AG09309 (cell line): Measurements from ENCODE around the gene TRO.

Experiments used
- DNase-seq: peaks from one replicate; pipeline ENCODE4 v3.0.0-alpha.2; 2010; ENCODE audit warnings: low read depth
- H3K4me3 ChIP-seq: 2 replicates; pipeline ENCODE4 v1.5.1; 2011; ENCODE audit warnings: mild to moderate bottlenecking, low read depth, low read length, moderate library complexity; ENCODE audit not compliant: control insufficient read depth
- CTCF ChIP-seq: IDR thresholded peaks from 2 replicates; pipeline ENCODE4 v1.5.1; 2011; ENCODE audit warnings: mild to moderate bottlenecking, low read depth, low read length, inconsistent platforms; ENCODE audit not compliant: insufficient read depth, control insufficient read depth; ENCODE audit errors: missing control alignments

Gene TRO

GRCh38 chrX:54933150-54933826 lies 12.7 kb downstream of the TRO start:
- TF ChIP-seq CTCF: no peak
- H3K4me3 ChIP-seq: no peak overlapping the region
- no peak for DNase-seq

DNA sequence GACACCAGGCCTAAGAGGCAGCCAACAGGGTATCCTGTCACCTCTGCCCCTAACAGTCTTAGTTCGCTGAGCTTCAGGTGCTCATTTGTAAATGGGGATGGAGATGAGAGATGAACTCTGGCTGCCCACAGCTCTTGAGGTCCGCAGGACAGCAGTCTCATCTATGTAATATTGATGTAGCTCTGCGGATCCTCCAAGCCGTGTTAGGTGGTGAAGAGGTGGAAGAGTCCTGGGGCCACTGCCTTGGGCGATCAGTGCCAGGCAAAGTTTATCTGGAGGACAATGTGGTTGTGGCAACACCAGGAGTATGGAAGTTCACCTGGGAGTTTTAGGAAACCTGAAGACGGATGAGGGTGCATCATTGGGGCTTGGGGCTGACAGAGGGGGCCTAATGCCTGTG lies 13.4 kb downstream of the TRO start:
- no peak for TF ChIP-seq CTCF
- no peak for DNase-seq
- H3K4me3 ChIP-seq: no peak overlapping the region

GRCh38 chrX:54934890-54935289 lies 14.3 kb downstream of the TRO start:
- H3K4me3 ChIP-seq: no peak overlapping the region
- no peak for DNase-seq
- TF ChIP-seq CTCF: no peak

DNA sequence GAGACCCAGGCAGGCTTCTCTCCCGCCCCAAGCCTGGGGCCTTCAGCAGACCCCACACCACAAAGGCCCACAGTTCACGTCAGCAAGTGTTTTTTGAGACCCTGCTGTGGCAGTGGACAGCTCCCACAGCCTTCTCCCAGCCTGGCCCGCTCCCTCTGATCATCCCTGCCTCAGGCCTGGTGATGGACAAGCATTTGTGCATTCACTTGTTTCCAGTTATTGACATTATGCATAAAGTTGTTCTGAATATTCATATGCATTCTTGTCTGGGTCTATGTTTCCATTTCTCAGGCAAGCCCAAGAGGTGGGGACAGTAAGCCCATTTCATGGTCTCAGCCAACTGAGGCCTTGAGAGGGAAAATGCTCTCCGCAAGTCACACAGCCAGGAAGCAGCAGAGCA lies 14.7 kb downstream of the TRO start:
- no peak for TF ChIP-seq CTCF
- DNase-seq: no peak

DNA sequence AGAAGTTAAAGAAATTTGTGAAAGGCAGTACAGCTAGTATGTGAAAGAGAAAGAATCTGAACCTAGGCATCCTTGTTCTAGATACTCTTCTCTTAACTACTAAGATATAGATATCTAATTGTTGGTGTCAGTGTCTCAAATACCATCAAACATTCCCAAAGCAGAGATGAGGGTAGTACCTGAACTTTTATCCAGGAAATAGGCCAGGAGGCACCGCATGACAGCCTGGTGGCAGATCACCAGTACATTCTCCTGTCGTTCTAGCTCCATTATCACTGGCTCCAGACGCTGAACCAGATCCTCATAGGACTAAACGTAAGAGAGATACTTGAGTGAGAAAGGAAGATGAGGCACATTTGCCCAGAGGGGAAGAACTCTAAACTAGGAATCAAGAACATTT lies 16.8 kb downstream of the TRO start:
- TF ChIP-seq CTCF: no peak
- DNase-seq: no peak
- H3K4me3 ChIP-seq: no peak overlapping the region

More for the DNA sequence above, 14.7 kb downstream of the TRO start:
- no peak overlapping the region for H3K4me3 ChIP-seq

DNA sequence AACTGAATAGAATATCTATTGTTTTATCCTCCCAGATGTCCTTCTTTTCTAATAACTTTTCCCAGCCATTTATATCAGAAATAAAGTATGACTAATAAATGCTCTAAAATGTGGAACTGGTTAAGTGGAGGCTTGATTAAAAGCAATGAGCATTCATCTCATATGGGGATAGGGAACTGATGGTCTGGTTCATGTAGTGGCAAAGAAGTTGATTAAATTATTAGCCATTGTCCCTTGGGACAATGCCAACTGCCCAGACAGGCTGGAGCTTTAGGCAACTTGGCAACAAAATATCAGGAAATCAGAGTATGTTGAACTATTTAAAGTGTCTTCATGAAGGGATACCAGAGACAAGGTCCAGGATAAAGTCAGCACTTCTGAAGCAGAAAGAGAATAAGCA lies 24.2 kb downstream of the TRO start:
- no peak for TF ChIP-seq CTCF
- no peak for DNase-seq
- no peak overlapping the region for H3K4me3 ChIP-seq
